AG09309 (cell line): ENCODE measurements around the gene ZDBF2.

Source experiments
- DNase-seq: peaks from one replicate; pipeline ENCODE4 v3.0.0-alpha.2; 2010; ENCODE audit warnings: low read depth
- H3K4me3 ChIP-seq: 2 replicates; pipeline ENCODE4 v1.5.1; 2011; ENCODE audit warnings: mild to moderate bottlenecking, low read depth, low read length, moderate library complexity; ENCODE audit not compliant: control insufficient read depth
- TF ChIP-seq, protein P1 (sequence below): IDR thresholded peaks from 2 replicates; pipeline ENCODE4 v1.5.1; 2011; ENCODE audit warnings: mild to moderate bottlenecking, low read depth, low read length, inconsistent platforms; ENCODE audit not compliant: insufficient read depth, control insufficient read depth; ENCODE audit errors: missing control alignments

ZDBF2 gene

DNA sequence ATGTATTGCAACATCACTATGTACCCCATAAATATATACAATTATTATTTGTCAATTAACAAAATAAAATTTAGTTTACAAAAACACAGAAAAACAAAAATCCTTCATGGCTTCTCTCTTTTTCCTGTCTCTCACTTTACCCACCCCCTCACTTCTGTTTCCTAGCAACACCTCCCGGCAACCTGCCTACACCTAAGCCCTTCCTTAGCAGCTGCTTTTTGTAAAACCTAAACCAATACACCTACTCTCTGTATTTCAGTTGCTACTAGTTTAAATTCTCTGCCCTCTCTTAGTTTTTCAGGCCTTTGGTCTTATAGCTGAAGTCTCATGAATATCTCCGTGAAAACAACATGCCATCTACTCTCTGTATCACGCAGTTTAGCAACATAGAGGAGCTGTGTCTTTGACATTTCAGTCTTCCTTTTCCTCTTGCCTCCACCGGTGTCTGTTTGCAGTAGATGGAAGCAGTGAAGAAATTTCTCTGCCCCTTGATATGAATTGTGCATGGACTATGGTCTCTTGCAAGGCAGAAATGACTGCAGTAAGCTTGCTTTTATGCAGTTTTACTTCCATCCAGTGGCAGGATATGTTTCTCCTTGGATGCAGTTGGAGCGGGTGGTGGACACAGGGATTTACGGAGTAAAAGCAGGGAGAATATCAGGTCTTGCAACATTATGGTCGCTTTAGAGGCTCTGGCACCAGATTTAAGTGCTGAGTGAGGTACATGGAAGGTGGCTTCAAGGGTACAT lies 42.0 kb upstream of the ZDBF2 start:
- TF ChIP-seq, protein P1, sequence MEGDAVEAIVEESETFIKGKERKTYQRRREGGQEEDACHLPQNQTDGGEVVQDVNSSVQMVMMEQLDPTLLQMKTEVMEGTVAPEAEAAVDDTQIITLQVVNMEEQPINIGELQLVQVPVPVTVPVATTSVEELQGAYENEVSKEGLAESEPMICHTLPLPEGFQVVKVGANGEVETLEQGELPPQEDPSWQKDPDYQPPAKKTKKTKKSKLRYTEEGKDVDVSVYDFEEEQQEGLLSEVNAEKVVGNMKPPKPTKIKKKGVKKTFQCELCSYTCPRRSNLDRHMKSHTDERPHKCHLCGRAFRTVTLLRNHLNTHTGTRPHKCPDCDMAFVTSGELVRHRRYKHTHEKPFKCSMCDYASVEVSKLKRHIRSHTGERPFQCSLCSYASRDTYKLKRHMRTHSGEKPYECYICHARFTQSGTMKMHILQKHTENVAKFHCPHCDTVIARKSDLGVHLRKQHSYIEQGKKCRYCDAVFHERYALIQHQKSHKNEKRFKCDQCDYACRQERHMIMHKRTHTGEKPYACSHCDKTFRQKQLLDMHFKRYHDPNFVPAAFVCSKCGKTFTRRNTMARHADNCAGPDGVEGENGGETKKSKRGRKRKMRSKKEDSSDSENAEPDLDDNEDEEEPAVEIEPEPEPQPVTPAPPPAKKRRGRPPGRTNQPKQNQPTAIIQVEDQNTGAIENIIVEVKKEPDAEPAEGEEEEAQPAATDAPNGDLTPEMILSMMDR: peak; percentile 19
- no peak overlapping the region for H3K4me3 ChIP-seq
- DNase-seq: no peak

DNA sequence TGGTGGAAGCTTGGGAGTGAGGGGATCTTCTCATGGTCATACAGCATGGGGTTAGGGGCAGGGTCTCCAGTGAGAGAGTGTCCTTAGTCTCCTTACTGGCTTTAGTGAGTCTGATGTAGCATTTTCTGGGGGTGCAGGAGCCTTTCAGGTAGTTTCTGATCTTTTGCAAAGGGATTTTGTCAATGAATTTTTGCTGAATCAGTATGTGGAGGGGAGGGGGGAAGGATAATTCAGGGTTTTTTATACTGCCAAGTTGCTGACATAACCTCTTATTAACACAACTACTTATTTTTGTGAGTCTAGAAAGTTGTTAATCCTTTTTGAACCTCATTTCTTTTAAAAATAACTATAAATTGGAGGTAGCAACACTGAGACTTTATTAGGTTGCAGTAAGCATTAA lies 35.3 kb upstream of the ZDBF2 start:
- TF ChIP-seq, protein P1: no peak
- no peak for DNase-seq
- no peak overlapping the region for H3K4me3 ChIP-seq

DNA sequence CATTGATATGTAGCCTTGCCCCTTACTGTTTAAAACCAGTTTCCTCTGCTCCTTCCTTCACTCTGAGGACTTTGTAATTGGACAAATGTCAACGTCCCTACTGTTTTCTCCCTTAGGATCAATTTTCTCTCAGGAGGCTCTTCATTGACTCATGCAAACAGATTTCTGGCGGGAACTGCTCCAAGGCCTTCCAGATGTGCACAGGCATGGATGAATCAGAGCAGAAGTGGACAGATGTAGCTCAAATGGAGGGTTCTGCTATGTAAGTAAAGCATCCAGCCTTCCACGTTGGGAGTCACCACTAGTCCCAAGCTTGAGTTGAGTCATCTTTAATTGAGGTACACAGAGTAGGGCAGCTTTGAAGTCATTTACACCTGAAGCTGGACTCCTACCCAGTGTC lies 34.1 kb upstream of the ZDBF2 start:
- no peak overlapping the region for H3K4me3 ChIP-seq
- DNase-seq: no peak
- TF ChIP-seq, protein P1: no peak

DNA sequence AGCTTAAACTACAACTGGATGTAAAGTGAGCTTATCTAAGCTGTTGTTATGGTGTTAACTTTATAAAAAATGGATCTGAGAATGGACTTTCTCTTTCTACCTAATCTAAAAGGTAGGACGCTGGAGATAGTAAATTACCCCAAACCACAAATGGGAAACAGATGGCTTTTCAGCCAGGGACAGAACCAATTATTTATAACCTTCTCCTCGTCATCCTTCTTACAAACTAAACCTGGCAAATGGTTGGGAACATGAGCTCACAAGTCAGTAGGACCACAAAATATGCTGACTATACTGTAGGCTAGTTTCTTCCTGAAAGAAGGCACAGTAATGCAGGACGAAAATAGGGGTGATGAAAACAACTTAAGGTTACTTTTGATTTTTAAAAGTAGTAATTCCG lies 32.7 kb upstream of the ZDBF2 start:
- DNase-seq: no peak
- TF ChIP-seq, protein P1: no peak
- no peak overlapping the region for H3K4me3 ChIP-seq

DNA sequence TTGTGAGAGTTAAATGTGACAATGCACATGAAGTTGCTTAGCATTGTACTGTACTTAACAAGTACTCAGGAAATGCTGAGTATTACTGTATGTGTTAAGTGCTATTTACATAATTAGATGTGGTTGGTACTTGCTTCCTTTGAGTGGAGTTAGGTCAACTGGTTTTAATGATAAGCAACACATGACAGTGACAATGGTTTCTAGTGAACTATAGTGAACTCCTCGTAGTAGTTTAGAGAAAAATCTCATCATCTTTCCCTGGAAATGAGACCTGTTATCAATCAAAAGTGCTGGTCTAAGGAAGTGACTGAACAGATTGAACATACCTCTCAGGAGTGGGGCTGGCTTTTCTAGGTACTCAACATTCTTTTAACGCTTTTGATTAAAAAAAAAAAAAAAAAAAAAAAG lies 29.2 kb upstream of the ZDBF2 start:
- DNase-seq: no peak
- TF ChIP-seq, protein P1: no peak
- H3K4me3 ChIP-seq: no peak overlapping the region

DNA sequence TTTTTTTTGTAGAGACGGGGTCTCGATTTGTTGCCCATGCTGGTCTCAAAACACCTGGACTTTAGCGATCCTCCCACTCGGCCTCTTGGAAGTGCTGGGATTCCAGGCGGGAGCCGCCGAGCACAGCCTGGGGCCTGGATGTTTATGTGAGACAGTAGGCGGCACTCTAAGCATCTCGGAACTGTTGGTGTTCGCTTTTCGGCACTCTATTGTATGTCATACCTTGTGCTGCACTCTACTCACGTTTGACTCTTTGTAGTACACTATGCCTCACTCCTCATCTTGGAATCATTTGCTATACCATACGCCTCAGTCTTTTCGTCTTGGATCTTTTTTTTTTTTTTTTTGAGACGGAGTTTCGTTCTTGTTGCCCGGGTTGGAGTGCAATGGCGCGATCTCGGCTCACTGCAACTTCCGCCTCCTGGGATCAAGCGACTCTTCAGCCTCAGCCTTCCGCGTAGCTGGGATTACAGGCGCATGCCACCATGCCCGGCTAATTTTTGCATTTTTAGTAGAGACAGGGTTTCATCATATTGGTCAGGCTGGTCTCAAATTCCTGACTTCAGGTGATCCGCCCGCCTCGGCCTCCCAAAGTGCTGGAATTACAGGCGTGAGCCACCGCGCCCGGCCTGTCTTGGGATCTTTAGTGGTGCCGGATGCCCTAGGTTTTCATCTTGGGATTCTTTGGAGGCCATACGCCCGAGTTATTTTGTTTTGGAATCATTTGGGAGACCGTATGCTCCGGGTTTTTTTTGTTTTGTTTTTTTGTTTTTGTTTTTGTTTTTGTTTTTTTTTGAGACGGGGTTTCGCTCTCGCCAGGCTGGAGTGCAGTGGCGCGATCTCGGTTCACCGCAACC lies 24.2 kb upstream of the ZDBF2 start:
- TF ChIP-seq, protein P1: no peak
- H3K4me3 ChIP-seq: no peak overlapping the region
- DNase-seq: no peak
